Measurements from ENCODE around the gene ZC3H12D. TPM values are rescaled to one million over a fixed set of nuclear protein-coding genes. Genes with fewer than 3 reads are reported as not detected.

Gene ZC3H12D
- total and polyA plus RNA-seq, 2 donors (not counting 1 experiment from before 2014, with no cell fraction given), result 63.1 to 190 TPM

- no peaks in the 10 kb centered on the region for H3K79me2 ChIP-seq (ENCODE audit: control insufficient read depth, insufficient read depth, low read length)
- intact Hi-C loops (cut with micrococcal nuclease), result no loop called here
- ChIA-PET POLR2A (interaction anchor here (0.7 to 1.0 kb wide), 2 partner anchors 8 to 25 kb away, joined by 3 to 4 read pairs; no protein-coding TSS in a partner anchor), CTCF (interaction anchor here (0.7 to 2.5 kb wide), 9 partner anchors 11 to 71 kb away, joined by 3 to 14 read pairs (median 5); partner anchors contain the start of gene ZC3H12D)
- peaks cover 8 to 20% of the 10 kb centered on the region in 2 experiments for H3K36me3 ChIP-seq (replicated peaks in 1 of 2; ENCODE audit: control extremely low read depth in 1 of 2, control insufficient read depth in 1 of 2, extremely low read depth in 1 of 2, insufficient read depth in 2 of 2, low read length in 1 of 2)
- H4K20me1 ChIP-seq (ENCODE audit: control insufficient read depth, insufficient read depth, low read length, poor library complexity, severe bottlenecking), result no peaks in the 10 kb centered on the region
- Mint-ChIP-seq H3K4me3 (no peak overlapping the region), H3K4me1 (peaks cover 24% of the 10 kb centered on the region), H3K9me3 (ENCODE audit: insufficient read depth) (no peaks in the 10 kb centered on the region), H3K27ac (peak overlapping the region; percentile 72), H3K27me3 (no peaks in the 10 kb centered on the region)
- H3K27ac ChIP-seq (ENCODE audit: low read length in 2 of 2), result peak overlapping the region in 1 of 2 donors; percentile 52
- no peaks in the 10 kb centered on the region for H3K27me3 ChIP-seq (replicated peaks in 1 of 4; ENCODE audit: control extremely low read depth in 1 of 4, control insufficient read depth in 3 of 4, insufficient read depth in 4 of 4, low read length in 3 of 4)
- 100% methylated on average over 1 of the region's 2 CpGs for WGBS (ENCODE audit: insufficient coverage)
- ATAC-seq (ENCODE audit: low read depth) (no peak), DNase-seq (no peak)
- no peak overlapping the region for H3K9ac ChIP-seq (ENCODE audit: low read length)
- no peak overlapping the region for H3K4me2 ChIP-seq (replicated peaks; ENCODE audit: low read depth, low read length, poor library complexity, severe bottlenecking)
- no peaks in the 10 kb centered on the region for H3K9me3 ChIP-seq (ENCODE audit: control extremely low read depth in 1 of 3, control insufficient read depth in 2 of 3, insufficient read depth in 1 of 3, low read length in 2 of 3)
- H2AFZ ChIP-seq (ENCODE audit: insufficient read depth, low read depth, low read length, poor library complexity, severe bottlenecking), result no peak overlapping the region
- H3K4me3 ChIP-seq (ENCODE audit: control extremely low read depth in 1 of 5, extremely low read depth in 1 of 5, insufficient read depth in 1 of 5, low read depth in 2 of 5, low read length in 4 of 5), result no peak overlapping the region
- no peak for TF ChIP-seq EZH2 (IDR thresholded peaks at IDR 0.05; ENCODE audit: borderline replicate concordance, insufficient read depth, low read depth, low read length, poor library complexity, severe bottlenecking)
- no peak for TF ChIP-seq CTCF (IDR thresholded peaks at IDR 0.05)
- no peaks in the 10 kb centered on the region for H3K4me1 ChIP-seq (ENCODE audit: control insufficient read depth in 2 of 2, insufficient read depth in 2 of 2, low read length in 2 of 2)
Observed at GRCh38 chr6:149503276-149503675, 18.5 kb upstream of the ZC3H12D start.

- H2AFZ ChIP-seq (ENCODE audit: insufficient read depth, low read depth, low read length, poor library complexity, severe bottlenecking), result no peak overlapping the region
- ChIA-PET POLR2A (no interaction called here), CTCF (interaction anchor here (2.4 kb wide), 1 partner anchor 17 kb away, joined by 11 read pairs; the partner anchor contains the start of gene ZC3H12D)
- H3K27me3 ChIP-seq (replicated peaks in 1 of 4; ENCODE audit: control extremely low read depth in 1 of 4, control insufficient read depth in 3 of 4, insufficient read depth in 4 of 4, low read length in 3 of 4), result no peaks in the 10 kb centered on the region
- intact Hi-C loops (cut with micrococcal nuclease), result no loop called here
- 100% methylated on average over 1 of the region's 3 CpGs for whole genome bisulfite sequencing (ENCODE audit: insufficient coverage)
- peaks cover 7 to 14% of the 10 kb centered on the region in 2 experiments for H3K36me3 ChIP-seq (replicated peaks in 1 of 2; ENCODE audit: control extremely low read depth in 1 of 2, control insufficient read depth in 1 of 2, extremely low read depth in 1 of 2, insufficient read depth in 2 of 2, low read length in 1 of 2)
- TF ChIP-seq CTCF (IDR thresholded peaks at IDR 0.05), result no peak
- TF ChIP-seq EZH2 (IDR thresholded peaks at IDR 0.05; ENCODE audit: borderline replicate concordance, insufficient read depth, low read depth, low read length, poor library complexity, severe bottlenecking), result no peak
- Mint-ChIP-seq H3K9me3 (ENCODE audit: insufficient read depth) (no peaks in the 10 kb centered on the region), H3K4me1 (peaks cover 30% of the 10 kb centered on the region), H3K4me3 (no peak overlapping the region), H3K27ac (peak overlapping the region; percentile 72), H3K27me3 (no peaks in the 10 kb centered on the region)
- H3K9ac ChIP-seq (ENCODE audit: low read length), result no peak overlapping the region
- H3K4me3 ChIP-seq (ENCODE audit: control extremely low read depth in 1 of 5, extremely low read depth in 1 of 5, insufficient read depth in 1 of 5, low read depth in 2 of 5, low read length in 4 of 5), result no peak overlapping the region
- no peak for DNase-seq
- H4K20me1 ChIP-seq (ENCODE audit: control insufficient read depth, insufficient read depth, low read length, poor library complexity, severe bottlenecking), result no peaks in the 10 kb centered on the region
- ATAC-seq (ENCODE audit: low read depth), result no peak
- H3K79me2 ChIP-seq (ENCODE audit: control insufficient read depth, insufficient read depth, low read length), result peaks cover 5% of the 10 kb centered on the region
- H3K4me1 ChIP-seq (ENCODE audit: control insufficient read depth in 2 of 2, insufficient read depth in 2 of 2, low read length in 2 of 2), result peaks cover under 1 to 2% of the 10 kb centered on the region in 2 donors
- no peak overlapping the region for H3K4me2 ChIP-seq (replicated peaks; ENCODE audit: low read depth, low read length, poor library complexity, severe bottlenecking)
- peak overlapping the region in 1 of 2 donors; percentile 56 for H3K27ac ChIP-seq (ENCODE audit: low read length in 2 of 2)
- no peaks in the 10 kb centered on the region for H3K9me3 ChIP-seq (ENCODE audit: control extremely low read depth in 1 of 3, control insufficient read depth in 2 of 3, insufficient read depth in 1 of 3, low read length in 2 of 3)
Observed at GRCh38 chr6:149501768-149502167, 17.0 kb upstream of the ZC3H12D start.

All from B cell (primary cell).